Measurements from ENCODE around the gene TEPSIN.

The TEPSIN gene

GRCh38 chr17:81193051-81193410, 45.8 kb downstream of the TEPSIN start:
- Histone ChIP-seq H3K36me3 (ENCODE audit: low read length) (no peaks in the 10 kb centered on the region), H3K9ac (ENCODE audit: low read length) (no peak overlapping the region), H3F3A (ENCODE audit: insufficient read depth) (no peaks in the 10 kb centered on the region), H2AFZ (ENCODE audit: low read depth, low read length, severe bottlenecking) (no peak overlapping the region), H3K9me2 (replicated peaks; ENCODE audit: insufficient read depth, low read length) (no peaks in the 10 kb centered on the region), H3K4me3 (ENCODE audit: insufficient read depth, low read length, poor library complexity, severe bottlenecking) (no peak overlapping the region), H3K79me2 (ENCODE audit: insufficient read depth, low read length) (no peaks in the 10 kb centered on the region), H4K20me1 (ENCODE audit: low read depth, low read length) (no peaks in the 10 kb centered on the region), H3K27me3 (ENCODE audit: low read length) (no peaks in the 10 kb centered on the region), H3K27ac (ENCODE audit: low read depth, low read length) (no peak overlapping the region), H3K9me3 (ENCODE audit: insufficient read depth, low read length) (no peaks in the 10 kb centered on the region), H3K4me2 (ENCODE audit: low read depth, low read length, poor library complexity, severe bottlenecking) (no peak overlapping the region)
- TF ChIP-seq EZH2phosphoT487 (conservative IDR thresholded peaks at IDR 0.05; ENCODE audit: low read length): no peak
- no peak for TF ChIP-seq CTCF (IDR thresholded peaks at IDR 0.05; ENCODE audit: insufficient read depth, low read length, poor library complexity, severe bottlenecking)

GRCh38 chr17:81192386-81193050, 46.3 kb downstream of the TEPSIN start:
- Histone ChIP-seq H3F3A (ENCODE audit: insufficient read depth) (no peaks in the 10 kb centered on the region), H3K27me3 (ENCODE audit: low read length) (no peaks in the 10 kb centered on the region), H3K27ac (ENCODE audit: low read depth, low read length) (no peak overlapping the region), H2AFZ (ENCODE audit: low read depth, low read length, severe bottlenecking) (no peak overlapping the region), H3K9me2 (replicated peaks; ENCODE audit: insufficient read depth, low read length) (no peaks in the 10 kb centered on the region), H3K9ac (ENCODE audit: low read length) (no peak overlapping the region), H3K36me3 (ENCODE audit: low read length) (no peaks in the 10 kb centered on the region), H3K9me3 (ENCODE audit: insufficient read depth, low read length) (no peaks in the 10 kb centered on the region), H3K4me3 (ENCODE audit: insufficient read depth, low read length, poor library complexity, severe bottlenecking) (no peak overlapping the region), H3K4me2 (ENCODE audit: low read depth, low read length, poor library complexity, severe bottlenecking) (no peak overlapping the region), H3K79me2 (ENCODE audit: insufficient read depth, low read length) (no peaks in the 10 kb centered on the region), H4K20me1 (ENCODE audit: low read depth, low read length) (no peaks in the 10 kb centered on the region)
- TF ChIP-seq CTCF (IDR thresholded peaks at IDR 0.05; ENCODE audit: insufficient read depth, low read length, poor library complexity, severe bottlenecking) (no peak), EZH2phosphoT487 (conservative IDR thresholded peaks at IDR 0.05; ENCODE audit: low read length) (no peak)

GRCh38 chr17:81191646-81192045, 47.2 kb downstream of the TEPSIN start:
- Histone ChIP-seq H3F3A (ENCODE audit: insufficient read depth) (no peaks in the 10 kb centered on the region), H4K20me1 (ENCODE audit: low read depth, low read length) (no peaks in the 10 kb centered on the region), H3K79me2 (ENCODE audit: insufficient read depth, low read length) (no peaks in the 10 kb centered on the region), H3K4me3 (ENCODE audit: insufficient read depth, low read length, poor library complexity, severe bottlenecking) (no peak overlapping the region), H3K27ac (ENCODE audit: low read depth, low read length) (no peak overlapping the region), H3K9me2 (replicated peaks; ENCODE audit: insufficient read depth, low read length) (no peaks in the 10 kb centered on the region), H2AFZ (ENCODE audit: low read depth, low read length, severe bottlenecking) (no peak overlapping the region), H3K9ac (ENCODE audit: low read length) (no peak overlapping the region), H3K4me2 (ENCODE audit: low read depth, low read length, poor library complexity, severe bottlenecking) (no peak overlapping the region), H3K9me3 (ENCODE audit: insufficient read depth, low read length) (no peaks in the 10 kb centered on the region), H3K27me3 (ENCODE audit: low read length) (no peaks in the 10 kb centered on the region), H3K36me3 (ENCODE audit: low read length) (no peaks in the 10 kb centered on the region)
- no peak for TF ChIP-seq EZH2phosphoT487 (conservative IDR thresholded peaks at IDR 0.05; ENCODE audit: low read length)
- TF ChIP-seq CTCF (IDR thresholded peaks at IDR 0.05; ENCODE audit: insufficient read depth, low read length, poor library complexity, severe bottlenecking): no peak
